ENCODE measurements around the gene IGFL2.

- TF ChIP-seq REST (IDR thresholded peaks at IDR 0.05; ENCODE audit: insufficient read depth in 1 of 2, low read depth in 2 of 2, low read length in 1 of 2): no peak
- TF ChIP-seq TCF7L2 (IDR thresholded peaks at IDR 0.05; ENCODE audit: low read depth, low read length): no peak
- TF ChIP-seq CTCF (IDR thresholded peaks at IDR 0.05): no peak
- TF ChIP-seq SIN3A (IDR thresholded peaks at IDR 0.05; ENCODE audit: borderline replicate concordance, insufficient read depth, low read depth, low read length): no peak
Observed at GRCh38 chr19:46192992-46193650, 45.1 kb downstream of the IGFL2 start.

Data from Panc1 (cell line).